H9 (cell line): ENCODE data around the gene VEGFC. TPM values are rescaled to one million over a fixed set of nuclear protein-coding genes. Genes with fewer than 3 reads are reported as not detected.

ENCODE experiments used
- DNase-seq: peaks from one replicate; pipeline ENCODE4 v3.0.0-alpha.2; 2017
- H2AFZ ChIP-seq: one replicate; pipeline ENCODE4 v1.6.1; 2013; ENCODE audit warnings: mild to moderate bottlenecking, low read length, control low read depth, moderate library complexity
- H2AK5ac ChIP-seq: 2 replicates; pipeline ENCODE4 v1.6.1; 2013; ENCODE audit warnings: low read length, control low read depth, mixed read lengths; ENCODE audit not compliant: insufficient read length
- H2BK120ac ChIP-seq: one replicate; pipeline ENCODE4 v1.6.1; 2013; ENCODE audit warnings: low read depth, mild to moderate bottlenecking, low read length, control low read depth, inconsistent platforms; ENCODE audit not compliant: poor library complexity, severe bottlenecking
- H2BK12ac ChIP-seq: 2 replicates; pipeline ENCODE4 v1.6.1; 2013; ENCODE audit warnings: low read length, control low read depth, mixed read lengths, low read depth; ENCODE audit not compliant: insufficient read length
- H2BK15ac ChIP-seq: 2 replicates; pipeline ENCODE4 v1.6.1; 2013; ENCODE audit warnings: low read depth, low read length, control low read depth
- H2BK20ac ChIP-seq: one replicate; pipeline ENCODE4 v1.6.1; 2013; ENCODE audit warnings: low read depth, mild to moderate bottlenecking, low read length, control low read depth, inconsistent platforms; ENCODE audit not compliant: poor library complexity, severe bottlenecking
- H2BK5ac ChIP-seq: 2 replicates; pipeline ENCODE4 v1.6.1; 2013; ENCODE audit warnings: low read length, control low read depth, mixed read lengths; ENCODE audit not compliant: insufficient read length
- H3K14ac ChIP-seq: 2 replicates; pipeline ENCODE4 v1.6.1; 2013; ENCODE audit warnings: low read length, control low read depth; ENCODE audit not compliant: insufficient read depth
- H3K18ac ChIP-seq: 2 replicates; pipeline ENCODE4 v1.6.1; 2013; ENCODE audit warnings: low read depth, mild to moderate bottlenecking, mixed read lengths, low read length, control low read depth; ENCODE audit not compliant: insufficient read length
- H3K23ac ChIP-seq: 2 replicates; pipeline ENCODE4 v1.6.1; 2013; ENCODE audit warnings: low read length, control low read depth, mixed read lengths, low read depth; ENCODE audit not compliant: insufficient read length
- H3K23me2 ChIP-seq: 2 replicates; pipeline ENCODE4 v1.6.1; 2013; ENCODE audit warnings: low read depth, mild to moderate bottlenecking, mixed read lengths, low read length, control low read depth; ENCODE audit not compliant: insufficient read length, poor library complexity, severe bottlenecking
- H3K27ac ChIP-seq: 2 replicates; pipeline ENCODE4 v1.5.1; 2013; ENCODE audit warnings: low read length, control low read depth, mixed read lengths, low read depth; ENCODE audit not compliant: insufficient read length
- H3K27me3 ChIP-seq: 2 replicates; pipeline ENCODE4 v1.6.1; 2013; ENCODE audit warnings: low read length, control low read depth, inconsistent platforms; ENCODE audit not compliant: insufficient read depth
- H3K4ac ChIP-seq: 2 replicates; pipeline ENCODE4 v1.6.1; 2013; ENCODE audit warnings: low read depth, mild to moderate bottlenecking, control low read depth, inconsistent platforms, low read length, moderate library complexity
- H3K4me1 ChIP-seq: 2 replicates; pipeline ENCODE4 v1.6.1; 2013; ENCODE audit warnings: low read length, control low read depth, inconsistent platforms; ENCODE audit not compliant: insufficient read depth
- H3K4me2 ChIP-seq: 2 replicates; pipeline ENCODE4 v1.6.1; 2013; ENCODE audit warnings: low read length, control low read depth, mixed read lengths; ENCODE audit not compliant: insufficient read length, insufficient read depth
- H3K56ac ChIP-seq: 2 replicates; pipeline ENCODE4 v1.6.1; 2013; ENCODE audit warnings: low read depth, mild to moderate bottlenecking, mixed read lengths, low read length, control low read depth; ENCODE audit not compliant: insufficient read length
- H3K79me1 ChIP-seq: 2 replicates; pipeline ENCODE4 v1.6.1; 2013; ENCODE audit warnings: low read depth, mild to moderate bottlenecking, moderate library complexity, low read length, control low read depth, inconsistent platforms; ENCODE audit not compliant: insufficient read depth, poor library complexity, severe bottlenecking
- H3K79me2 ChIP-seq: 2 replicates; pipeline ENCODE4 v1.6.1; 2013; ENCODE audit warnings: low read length, control low read depth, inconsistent platforms; ENCODE audit not compliant: insufficient read depth
- H3K9ac ChIP-seq: 2 replicates; pipeline ENCODE4 v1.6.1; 2013; ENCODE audit warnings: low read length, control low read depth, mixed read lengths; ENCODE audit not compliant: insufficient read length; ENCODE audit errors: extremely low read depth
- H3K9me3 ChIP-seq: one replicate; pipeline ENCODE4 v1.6.1; 2013; ENCODE audit warnings: low read depth, low read length, inconsistent platforms; ENCODE audit not compliant: control insufficient read depth
- H3T11ph ChIP-seq: one replicate; pipeline ENCODE4 v1.6.1; 2013; ENCODE audit warnings: mild to moderate bottlenecking, low read length, control low read depth, inconsistent platforms
- H4K20me1 ChIP-seq: one replicate; pipeline ENCODE4 v1.6.1; 2013; ENCODE audit not compliant: control insufficient read depth, insufficient read length, insufficient read depth
- H4K5ac ChIP-seq: 2 replicates; pipeline ENCODE4 v1.6.1; 2013; ENCODE audit warnings: low read depth, mild to moderate bottlenecking, mixed read lengths, low read length, control low read depth; ENCODE audit not compliant: insufficient read length
- H4K8ac ChIP-seq: replicated peaks from 2 replicates; pipeline ENCODE4 v1.6.1; 2013; ENCODE audit warnings: low read length, control low read depth, mixed read lengths, low read depth; ENCODE audit not compliant: insufficient read length
- H4K91ac ChIP-seq: 2 replicates; pipeline ENCODE4 v1.6.1; 2013; ENCODE audit warnings: low read depth, mild to moderate bottlenecking, moderate library complexity, mixed read lengths, low read length, control low read depth; ENCODE audit not compliant: insufficient read length
- H3K27ac Mint-ChIP-seq, 3 experiments: 2 replicates in 2 of 3; 3 replicates in 1 of 3; pipeline ENCODE4 v1.8.0; 2020 to 2021; ENCODE audit warnings: mixed read lengths in 3 of 3, mild to moderate bottlenecking in 1 of 3, moderate library complexity in 1 of 3
- H3K27me3 Mint-ChIP-seq: 2 replicates; pipeline ENCODE4 v1.8.0; 2021; ENCODE audit warnings: low read depth, mild to moderate bottlenecking, moderate library complexity, mixed read lengths
- H3K36me3 Mint-ChIP-seq, 3 experiments: 2 replicates in 2 of 3; 3 replicates in 1 of 3; pipeline ENCODE4 v1.8.0; 2020 to 2021; ENCODE audit warnings: low read depth in 3 of 3, mixed read lengths in 3 of 3; ENCODE audit not compliant: insufficient read depth in 1 of 3
- H3K4me1 Mint-ChIP-seq, 2 experiments: 2 replicates each; pipeline ENCODE4 v1.8.0; 2020; ENCODE audit warnings: mixed read lengths in 2 of 2
- H3K4me3 Mint-ChIP-seq, 2 experiments: 2 replicates in 1 of 2; 3 replicates in 1 of 2; pipeline ENCODE4 v1.8.0; 2020 to 2021; ENCODE audit warnings: mild to moderate bottlenecking in 2 of 2, mixed read lengths in 2 of 2, moderate library complexity in 1 of 2
- H3K9me3 Mint-ChIP-seq, 2 experiments: 2 replicates in 1 of 2; 3 replicates in 1 of 2; pipeline ENCODE4 v1.8.0; 2020; ENCODE audit warnings: mild to moderate bottlenecking in 2 of 2, mixed read lengths in 2 of 2, moderate library complexity in 1 of 2
- CTCF ChIP-seq: fragments of 200-600 bp; sonication (generic); conservative IDR thresholded peaks from 3 replicates; pipeline ENCODE4 v1.8.0; 2021; ENCODE audit warnings: antibody characterized with exemption, mild to moderate bottlenecking
- WGBS: extraction: QIAGEN DNeasy Blood & Tissue Kit; methylation state at CpG from one replicate; pipeline ENCODE4 v1.1.7; 2013; ENCODE audit warnings: missing lambda C conversion rate, low lambda C conversion rate, mixed read lengths; ENCODE audit not compliant: insufficient read length; ENCODE audit errors: extremely low coverage; 5-methylcytosine and 5-hydroxymethylcytosine counted together
- total RNA-seq: library from RNA; stranded (reverse); gene quantifications from 2 replicates; pipeline ENCODE4 v1.2.1, GENCODE V29; 2021

Gene VEGFC
- total RNA-seq, 1 experiment from 2014 or later: 0.46 TPM

GRCh38 chr4:176795441-176795840 is 2.7 kb upstream of the VEGFC start:
- Histone ChIP-seq H3K18ac (no peak overlapping the region), H2BK15ac (no peak overlapping the region), H3T11ph (no peak overlapping the region), H3K9ac (no peak overlapping the region), H3K4me2 (no peak overlapping the region), H3K56ac (no peak overlapping the region), H3K23me2 (peaks cover 5% of the 10 kb centered on the region), H2AFZ (no peak overlapping the region), H4K20me1 (no peaks in the 10 kb centered on the region), H3K9me3 (no peaks in the 10 kb centered on the region), H2BK5ac (no peak overlapping the region), H2BK12ac (no peak overlapping the region), H3K79me2 (no peaks in the 10 kb centered on the region), H4K5ac (no peak overlapping the region), H3K4me1 (no peaks in the 10 kb centered on the region), H4K91ac (no peak overlapping the region), H3K79me1 (no peaks in the 10 kb centered on the region), H3K23ac (no peak overlapping the region), H3K4ac (no peak overlapping the region), H3K14ac (no peak overlapping the region), H3K27ac (no peak overlapping the region), H4K8ac (no peak overlapping the region), H3K27me3 (peaks cover 2% of the 10 kb centered on the region; the same call in 1 of the 2 replicates), H2BK20ac (no peak overlapping the region), H2AK5ac (no peak overlapping the region), H2BK120ac (no peak overlapping the region)
- no peak for DNase-seq
- H3K4me3 Mint-ChIP-seq: no peak overlapping the region
- no peaks in the 10 kb centered on the region for H3K9me3 Mint-ChIP-seq
- WGBS: no CpG with 5 or more reads among the region's 1 CpG
- no peak overlapping the region for H3K27ac Mint-ChIP-seq
- no peaks in the 10 kb centered on the region for H3K36me3 Mint-ChIP-seq
- H3K27me3 Mint-ChIP-seq: peaks cover 41% of the 10 kb centered on the region
- TF ChIP-seq CTCF: no peak
- peaks cover 8 to 11% of the 10 kb centered on the region in 2 experiments; a peak in 3 of 4 replicates for H3K4me1 Mint-ChIP-seq
